ENCODE results near the gene OR6C76. TPM values are rescaled to one million over a fixed set of nuclear protein-coding genes. Genes with fewer than 3 reads are reported as not detected.
"Not testable (repeated sequence)": the region's sequence is repeated elsewhere in the genome, so short reads cannot be mapped to it uniquely, and the experiment has no call there.

The OR6C76 gene
- total RNA-seq, 1 donor from 2014 or later, result not detected

DNA sequence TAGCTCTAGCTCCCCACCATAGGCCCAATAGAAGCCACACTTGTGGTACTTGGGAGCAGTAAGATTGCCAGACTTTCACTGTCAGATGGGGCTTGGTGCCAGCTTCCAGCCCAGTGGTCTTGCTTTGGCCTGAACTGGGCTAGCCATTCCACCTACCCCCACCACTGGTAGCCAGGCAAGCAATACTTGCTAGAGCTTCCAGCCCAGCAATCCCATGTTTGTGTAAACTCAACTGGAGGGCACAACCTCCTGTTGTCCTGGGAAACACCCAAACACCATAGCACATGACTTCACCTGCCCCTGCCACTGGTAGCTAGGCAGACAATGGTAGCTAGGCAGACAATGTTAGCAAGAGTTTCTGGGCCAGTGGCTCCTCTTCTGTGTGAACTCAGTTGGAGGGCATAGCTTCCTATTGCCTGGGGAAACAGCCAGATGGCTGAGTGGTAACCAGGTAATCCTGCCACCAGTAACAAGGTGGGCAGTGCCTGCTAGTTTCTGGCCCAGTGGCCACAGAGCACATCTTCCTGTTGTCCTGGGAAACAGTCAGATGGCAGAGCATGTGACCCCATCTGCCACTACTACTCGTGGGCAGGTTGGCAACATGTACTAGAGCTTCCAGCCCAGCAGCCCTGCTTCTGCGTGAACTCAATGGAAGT lies 5.6 kb upstream of the OR6C76 start:
- Mint-ChIP-seq H3K36me3 (ENCODE audit: low read depth) (no peaks in the 10 kb centered on the region), H3K27me3 (peaks cover 37% of the 10 kb centered on the region), H3K4me1 (peaks cover 2% of the 10 kb centered on the region), H3K27ac (no peak overlapping the region), H3K4me3 (no peak overlapping the region), H3K9me3 (peaks cover 6% of the 10 kb centered on the region)
- TF ChIP-seq, protein P1, sequence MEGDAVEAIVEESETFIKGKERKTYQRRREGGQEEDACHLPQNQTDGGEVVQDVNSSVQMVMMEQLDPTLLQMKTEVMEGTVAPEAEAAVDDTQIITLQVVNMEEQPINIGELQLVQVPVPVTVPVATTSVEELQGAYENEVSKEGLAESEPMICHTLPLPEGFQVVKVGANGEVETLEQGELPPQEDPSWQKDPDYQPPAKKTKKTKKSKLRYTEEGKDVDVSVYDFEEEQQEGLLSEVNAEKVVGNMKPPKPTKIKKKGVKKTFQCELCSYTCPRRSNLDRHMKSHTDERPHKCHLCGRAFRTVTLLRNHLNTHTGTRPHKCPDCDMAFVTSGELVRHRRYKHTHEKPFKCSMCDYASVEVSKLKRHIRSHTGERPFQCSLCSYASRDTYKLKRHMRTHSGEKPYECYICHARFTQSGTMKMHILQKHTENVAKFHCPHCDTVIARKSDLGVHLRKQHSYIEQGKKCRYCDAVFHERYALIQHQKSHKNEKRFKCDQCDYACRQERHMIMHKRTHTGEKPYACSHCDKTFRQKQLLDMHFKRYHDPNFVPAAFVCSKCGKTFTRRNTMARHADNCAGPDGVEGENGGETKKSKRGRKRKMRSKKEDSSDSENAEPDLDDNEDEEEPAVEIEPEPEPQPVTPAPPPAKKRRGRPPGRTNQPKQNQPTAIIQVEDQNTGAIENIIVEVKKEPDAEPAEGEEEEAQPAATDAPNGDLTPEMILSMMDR (IDR thresholded peaks at IDR 0.05), result no peak
- intact Hi-C loops (cut with micrococcal nuclease), result no loop called here
- ChIA-PET CTCF (no interaction called here), POLR2A (no interaction called here)
- no peak for DNase-seq
- ATAC-seq (ENCODE audit: low read depth), result no peak

DNA sequence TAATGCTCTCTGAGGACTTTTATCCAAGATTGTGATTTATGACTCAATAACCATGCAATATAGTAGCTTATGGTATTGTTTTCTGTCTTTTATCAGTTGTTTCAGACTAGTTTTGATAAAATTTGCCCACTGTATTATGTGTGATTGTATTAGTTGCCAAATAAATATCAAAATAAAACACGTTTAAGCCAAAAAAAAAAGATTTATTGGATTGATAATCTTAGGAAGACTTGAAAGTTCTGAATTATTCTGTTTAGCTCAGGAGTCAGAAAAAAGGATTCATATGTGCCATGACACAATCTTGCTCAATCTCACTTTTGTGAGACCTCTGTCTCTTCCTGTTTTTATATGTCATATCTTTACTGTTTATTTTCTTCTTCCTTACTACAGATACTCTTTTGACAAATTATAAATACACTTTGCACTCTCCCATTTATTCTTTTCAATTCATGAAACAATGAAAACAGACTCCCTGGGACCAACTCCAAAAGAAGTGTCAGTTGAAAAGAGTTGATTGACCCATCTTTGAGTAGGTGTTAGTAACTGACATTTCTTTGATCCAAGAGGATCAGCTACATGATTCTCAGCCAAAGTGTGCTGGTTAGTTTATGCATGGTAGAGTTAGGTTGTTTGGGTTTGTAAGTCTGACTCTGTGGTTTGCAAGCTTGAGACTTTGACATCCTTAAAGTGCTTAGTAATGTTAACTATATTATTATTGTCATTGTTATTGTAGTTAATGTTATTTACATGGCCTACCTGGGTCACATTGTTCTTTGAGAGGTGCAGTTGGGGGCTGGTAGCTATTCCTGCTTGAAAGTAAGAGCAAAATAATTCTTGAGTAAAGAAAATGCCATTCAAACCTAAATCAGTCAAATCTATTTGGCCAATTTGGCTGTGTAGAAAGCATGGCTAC lies 2.5 kb downstream of the OR6C76 start:
- ChIA-PET CTCF (no interaction called here), POLR2A (no interaction called here)
- DNase-seq (no peak), ATAC-seq (ENCODE audit: low read depth) (no peak)
- Mint-ChIP-seq H3K27me3 (peaks cover 13% of the 10 kb centered on the region), H3K36me3 (ENCODE audit: low read depth) (no peaks in the 10 kb centered on the region), H3K27ac (no peak overlapping the region), H3K4me1 (no peaks in the 10 kb centered on the region), H3K4me3 (no peak overlapping the region), H3K9me3 (no peaks in the 10 kb centered on the region)
- TF ChIP-seq, protein P1 (IDR thresholded peaks at IDR 0.05), result no peak
- intact Hi-C loops (cut with micrococcal nuclease), result no loop called here

DNA sequence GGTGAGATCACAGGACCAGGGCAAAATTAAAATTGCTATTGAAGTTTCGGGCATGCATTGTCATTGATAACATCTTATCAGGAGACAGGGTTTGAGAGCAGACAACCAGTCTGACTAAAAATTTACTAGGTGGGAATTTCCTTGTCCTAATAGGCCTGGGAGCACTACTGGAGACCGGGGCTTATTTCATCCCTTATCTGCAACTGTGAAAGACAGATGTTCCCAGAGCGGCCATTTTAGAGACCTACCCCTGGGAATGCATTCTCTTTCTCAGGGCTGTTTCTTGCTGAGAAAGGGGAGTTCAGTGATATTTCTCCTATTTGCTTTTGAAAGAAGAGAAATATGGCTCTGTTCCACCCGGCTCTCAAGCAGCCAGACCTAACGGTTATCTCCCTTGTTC lies 15.2 kb downstream of the OR6C76 start:
- H3K9me3 Mint-ChIP-seq, result peaks cover 22% of the 10 kb centered on the region
- CTCF ChIA-PET; ATAC-seq (ENCODE audit: low read depth); H3K36me3 Mint-ChIP-seq (ENCODE audit: low read depth); H3K4me1 Mint-ChIP-seq; POLR2A ChIA-PET; DNase-seq; intact Hi-C loops (cut with micrococcal nuclease); H3K27me3 Mint-ChIP-seq; H3K27ac Mint-ChIP-seq; H3K4me3 Mint-ChIP-seq: not testable (repeated sequence)

DNA sequence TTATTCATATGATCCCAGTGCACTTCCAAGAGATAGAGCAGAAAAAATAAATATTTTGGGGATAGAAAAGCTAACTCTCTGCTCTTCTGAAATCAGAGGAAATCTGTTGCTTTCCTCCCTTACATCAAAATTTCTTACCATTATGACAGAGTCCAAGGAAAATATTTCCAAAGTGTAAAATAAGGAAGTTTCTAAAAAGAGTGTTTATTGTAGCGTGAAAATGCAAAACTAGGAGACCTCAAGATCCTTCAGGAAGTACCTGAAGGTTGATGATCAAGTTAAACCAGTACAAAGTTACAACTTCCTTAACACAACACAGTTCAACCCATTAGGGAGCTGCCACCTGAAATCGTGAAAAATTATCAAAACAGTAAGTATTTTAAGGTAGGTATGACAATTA lies 17.7 kb downstream of the OR6C76 start, which contains the start of gene OR6C2:
TSS of gene OR6C2 (plus strand) at position 301 of the 400 bp plus-strand sequence. CDS start 8,138 bp downstream, outside the sequence.
- peaks cover 7% of the 10 kb centered on the region for H3K36me3 Mint-ChIP-seq (ENCODE audit: low read depth)
- ATAC-seq (ENCODE audit: low read depth), result no peak
- peaks cover 2% of the 10 kb centered on the region for H3K27me3 Mint-ChIP-seq
- DNase-seq, result no peak
- TF ChIP-seq, protein P1 (IDR thresholded peaks at IDR 0.05), result no peak
- no peak within 1 kb of the TSS for H3K4me3 Mint-ChIP-seq
- H3K27ac Mint-ChIP-seq, result no peak within 1 kb of the TSS
- peaks cover 5% of the 10 kb centered on the region for H3K4me1 Mint-ChIP-seq
- intact Hi-C loops (cut with micrococcal nuclease), result no loop called here
- POLR2A ChIA-PET, result no interaction called here
- peaks cover 20% of the 10 kb centered on the region for H3K9me3 Mint-ChIP-seq
- CTCF ChIA-PET, result no interaction called here

DNA sequence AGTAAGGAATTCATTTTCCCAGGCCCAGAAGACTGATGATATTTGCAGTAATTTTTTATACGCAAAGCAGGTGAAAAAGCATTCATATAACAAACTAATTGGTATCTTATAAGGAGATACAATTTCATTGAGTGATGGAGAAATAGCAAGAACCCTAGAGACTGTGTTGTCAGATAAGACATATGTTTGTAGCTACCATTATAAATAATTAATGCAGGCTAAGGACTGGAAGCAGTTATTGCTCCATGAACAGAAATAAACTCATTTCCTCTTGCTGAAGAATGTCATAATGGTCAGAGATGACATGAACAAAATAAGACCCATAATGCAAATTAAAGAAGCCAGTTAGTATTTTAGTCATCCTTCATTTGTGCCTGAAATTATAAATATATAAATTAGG lies 19.3 kb downstream of the OR6C76 start:
- DNase-seq, result no peak

More for the DNA sequence above, 19.3 kb downstream of the OR6C76 start:
- ChIA-PET POLR2A (no interaction called here), CTCF (no interaction called here)
- Mint-ChIP-seq H3K27me3 (peaks cover 2% of the 10 kb centered on the region), H3K36me3 (ENCODE audit: low read depth) (peaks cover 6% of the 10 kb centered on the region), H3K9me3 (peaks cover 13% of the 10 kb centered on the region), H3K4me3 (no peak overlapping the region), H3K4me1 (peaks cover 5% of the 10 kb centered on the region), H3K27ac (no peak overlapping the region)
- TF ChIP-seq, protein P1 (IDR thresholded peaks at IDR 0.05), result no peak
- intact Hi-C loops (cut with micrococcal nuclease), result no loop called here
- no peak for ATAC-seq (ENCODE audit: low read depth)
